Astrocyte (in vitro differentiated cells and primary cell): ENCODE results near the gene TBX5. TPM values are rescaled to one million over a fixed set of nuclear protein-coding genes. Genes with fewer than 3 reads are reported as not detected.
A peak's percentile ranks its signal among the peaks of the same experiment; 100 is the strongest.

ENCODE experiments used
- DNase-seq: peaks from one replicate; pipeline ENCODE4 v3.0.0-alpha.2; 2010; ENCODE audit warnings: low read depth
- FAIRE-seq: peaks from 2 replicates; lab custom pipeline; 2011; peaks lifted over from hg19 to GRCh38; lab: Jason Lieb, UNC
- H2AFZ ChIP-seq: 2 replicates; pipeline ENCODE4 v1.6.0; 2012; ENCODE audit warnings: low read depth, low read length, inconsistent platforms
- H3K27ac ChIP-seq: 2 replicates; pipeline ENCODE4 v1.5.1; 2011; ENCODE audit warnings: low read depth, low read length, inconsistent platforms
- H3K27me3 ChIP-seq: 2 replicates; pipeline ENCODE4 v1.6.0; 2011; ENCODE audit warnings: low read length, inconsistent platforms; ENCODE audit not compliant: insufficient read depth
- H3K36me3 ChIP-seq: 2 replicates; pipeline ENCODE4 v1.5.1; 2011; ENCODE audit warnings: low read length, inconsistent platforms; ENCODE audit not compliant: insufficient read depth
- H3K4me1 ChIP-seq: 2 replicates; pipeline ENCODE4 v1.5.1; 2011; ENCODE audit warnings: low read length, inconsistent platforms; ENCODE audit not compliant: insufficient read depth
- H3K4me2 ChIP-seq: 2 replicates; pipeline ENCODE4 v1.6.0; 2012; ENCODE audit warnings: low read length, inconsistent platforms
- H3K4me3 ChIP-seq: 2 replicates; pipeline ENCODE4 v1.5.1; 2011; ENCODE audit warnings: low read depth, mild to moderate bottlenecking, low read length, inconsistent platforms; ENCODE audit not compliant: insufficient read depth
- H3K79me2 ChIP-seq: 2 replicates; pipeline ENCODE4 v1.6.0; 2012; ENCODE audit warnings: mild to moderate bottlenecking, low read length, inconsistent platforms; ENCODE audit not compliant: insufficient read depth
- H3K9ac ChIP-seq: 2 replicates; pipeline ENCODE4 v1.6.0; 2012; ENCODE audit warnings: mild to moderate bottlenecking, low read length, inconsistent platforms
- H3K9me3 ChIP-seq: 2 replicates; pipeline ENCODE4 v1.5.1; 2012; ENCODE audit warnings: low read depth, mild to moderate bottlenecking, low read length, inconsistent platforms; ENCODE audit not compliant: insufficient read depth
- H4K20me1 ChIP-seq: 2 replicates; pipeline ENCODE4 v1.6.0; 2012; ENCODE audit warnings: low read length, inconsistent platforms; ENCODE audit not compliant: insufficient read depth
- H3K27ac Mint-ChIP-seq: one replicate; pipeline ENCODE4 v1.8.0; 2021; ENCODE audit warnings: mild to moderate bottlenecking, mixed read lengths; ENCODE audit not compliant: unreplicated experiment
- H3K27me3 Mint-ChIP-seq: one replicate; pipeline ENCODE4 v1.8.0; 2021; ENCODE audit warnings: low read depth, mixed read lengths; ENCODE audit not compliant: unreplicated experiment
- H3K36me3 Mint-ChIP-seq: one replicate; pipeline ENCODE4 v1.8.0; 2021; ENCODE audit warnings: low read depth, mixed read lengths; ENCODE audit not compliant: unreplicated experiment
- H3K4me1 Mint-ChIP-seq: one replicate; pipeline ENCODE4 v1.8.0; 2021; ENCODE audit warnings: low read depth, mixed read lengths; ENCODE audit not compliant: unreplicated experiment
- H3K4me3 Mint-ChIP-seq: one replicate; pipeline ENCODE4 v1.8.0; 2021; ENCODE audit warnings: mild to moderate bottlenecking, moderate library complexity, mixed read lengths; ENCODE audit not compliant: unreplicated experiment
- H3K9me3 Mint-ChIP-seq: one replicate; pipeline ENCODE4 v1.8.0; 2021; ENCODE audit warnings: mild to moderate bottlenecking, mixed read lengths; ENCODE audit not compliant: unreplicated experiment
- CTCF ChIP-seq: IDR thresholded peaks from 2 replicates; pipeline ENCODE4 v1.5.1; 2011; ENCODE audit warnings: low read depth, mild to moderate bottlenecking, inconsistent platforms, low read length, moderate library complexity; ENCODE audit not compliant: insufficient read depth
- EZH2 ChIP-seq: IDR thresholded peaks from 2 replicates; pipeline ENCODE4 v1.6.1; 2012; ENCODE audit warnings: mild to moderate bottlenecking, low read length, inconsistent platforms; ENCODE audit not compliant: insufficient read depth
- total RNA-seq: library from RNA; stranded (reverse); gene quantifications from 2 replicates; pipeline ENCODE4 v1.2.1, GENCODE V29; 2021

TBX5 gene
- total RNA-seq, 1 donor from 2014 or later, result not detected

- H3K36me3 ChIP-seq, result no peaks in the 10 kb centered on the region
- DNase-seq (no peak), FAIRE-seq (no peak)
- peaks cover 57% of the 10 kb centered on the region for H3K27me3 ChIP-seq
- Mint-ChIP-seq H3K9me3 (peaks cover 9% of the 10 kb centered on the region), H3K4me1 (no peaks in the 10 kb centered on the region), H3K4me3 (no peak overlapping the region), H3K36me3 (no peaks in the 10 kb centered on the region), H3K27me3 (peaks cover 88% of the 10 kb centered on the region), H3K27ac (no peak overlapping the region)
- H3K9ac ChIP-seq, result no peak overlapping the region
- no peak overlapping the region for H2AFZ ChIP-seq
- no peaks in the 10 kb centered on the region for H4K20me1 ChIP-seq
- H3K4me1 ChIP-seq, result no peaks in the 10 kb centered on the region
- no peaks in the 10 kb centered on the region for H3K79me2 ChIP-seq
- no peak for TF ChIP-seq CTCF
- TF ChIP-seq EZH2, result no peak
- H3K27ac ChIP-seq, result no peak overlapping the region
- H3K4me2 ChIP-seq, result no peak overlapping the region
- no peak overlapping the region for H3K4me3 ChIP-seq
- no peaks in the 10 kb centered on the region for H3K9me3 ChIP-seq
These were observed 42.1 kb upstream of the TBX5 start for GRCh38 chr12:114447799-114448617.

- peaks cover 92% of the 10 kb centered on the region for H3K27me3 Mint-ChIP-seq
- no peak overlapping the region for H3K4me2 ChIP-seq
- H3K9me3 ChIP-seq, result no peaks in the 10 kb centered on the region
These were observed 41.4 kb upstream of the TBX5 start for GRCh38 chr12:114447274-114447716.

More at GRCh38 chr12:114447274-114447716, 41.4 kb upstream of the TBX5 start:
- TF ChIP-seq EZH2 (peak; percentile 32), CTCF (no peak)
- H3K79me2 ChIP-seq, result no peaks in the 10 kb centered on the region
- H3K27ac Mint-ChIP-seq, result no peak overlapping the region
- FAIRE-seq, result no peak
- H3K27ac ChIP-seq, result no peak overlapping the region
- no peak overlapping the region for H3K4me3 Mint-ChIP-seq
- H3K27me3 ChIP-seq, result peaks cover 63% of the 10 kb centered on the region
- H3K36me3 ChIP-seq, result no peaks in the 10 kb centered on the region
- no peak overlapping the region for H3K9ac ChIP-seq
- no peak for DNase-seq
- no peaks in the 10 kb centered on the region for H3K4me1 Mint-ChIP-seq
- no peaks in the 10 kb centered on the region for H4K20me1 ChIP-seq
- no peak overlapping the region for H2AFZ ChIP-seq
- H3K4me1 ChIP-seq, result no peaks in the 10 kb centered on the region
- H3K9me3 Mint-ChIP-seq, result peaks cover 9% of the 10 kb centered on the region
- H3K4me3 ChIP-seq, result no peak overlapping the region
- no peaks in the 10 kb centered on the region for H3K36me3 Mint-ChIP-seq
